Caki2 (cell line): ENCODE measurements around the gene ZNF33A. TPM values are rescaled to one million over a fixed set of nuclear protein-coding genes. Genes with fewer than 3 reads are reported as not detected.

ENCODE experiments used
- total RNA-seq: library from RNA; depleted of rRNA; stranded (reverse); fragments of >200 nt; shearing (Covaris generic); gene quantifications from 2 replicates; pipeline ENCODE4 v1.2.3, GENCODE V29; 2014; ENCODE audit warnings: low replicate concordance; rRNA removed

The ZNF33A gene
- total RNA-seq, 1 experiment from 2014 or later = 6.4 TPM

Other genes starting within 250 kb of the ZNF33A start
- gene ZNF248, start 153.1 kb upstream of the ZNF33A start, total RNA-seq = 17.3 and 25.5 TPM in 2 replicates
- gene ZNF25, start 34.0 kb upstream of the ZNF33A start, total RNA-seq = 1.7 and 2.6 TPM in 2 replicates
- gene ZNF37A, start 83.7 kb downstream of the ZNF33A start, total RNA-seq = 1.8 and 2.6 TPM in 2 replicates